Neural progenitor cell (in vitro differentiated cells): ENCODE measurements around the gene TMEM43. TPM values are rescaled to one million over a fixed set of nuclear protein-coding genes. Genes with fewer than 3 reads are reported as not detected.
A peak's percentile ranks its signal among the peaks of the same experiment; 100 is the strongest.

Source experiments
- DNase-seq: peaks from one replicate; pipeline ENCODE4 v3.0.0-alpha.2; 2016; ENCODE audit warnings: low spot score
- H2AFZ ChIP-seq: fragments of 200-600 bp; sonication (generic); replicated peaks from 2 replicates; pipeline ENCODE4 v1.6.1; 2016; ENCODE audit warnings: antibody characterized with exemption
- H3F3A ChIP-seq: fragments of 200-600 bp; sonication (generic); 2 replicates; pipeline ENCODE4 v1.6.1; 2016; ENCODE audit warnings: antibody characterized with exemption, low read depth
- H3K27ac ChIP-seq: fragments of 200-600 bp; sonication (generic); 2 replicates; pipeline ENCODE4 v1.5.1; 2016; ENCODE audit warnings: mild to moderate bottlenecking
- H3K27me3 ChIP-seq: fragments of 200-600 bp; sonication (generic); 2 replicates; pipeline ENCODE4 v1.6.1; 2016; ENCODE audit warnings: mild to moderate bottlenecking, moderate library complexity
- H3K36me3 ChIP-seq: fragments of 200-600 bp; sonication (generic); 2 replicates; pipeline ENCODE4 v1.5.1; 2016
- H3K4me1 ChIP-seq: fragments of 200-600 bp; sonication (generic); 2 replicates; pipeline ENCODE4 v1.6.1; 2016; ENCODE audit warnings: mixed run types
- H3K4me2 ChIP-seq: fragments of 200-600 bp; sonication (generic); 2 replicates; pipeline ENCODE4 v1.6.1; 2016
- H3K4me3 ChIP-seq: fragments of 200-600 bp; sonication (generic); 2 replicates; pipeline ENCODE4 v1.5.1; 2016
- H3K79me2 ChIP-seq: fragments of 200-600 bp; sonication (generic); 2 replicates; pipeline ENCODE4 v1.6.1; 2016; ENCODE audit warnings: low read depth
- H3K9ac ChIP-seq: fragments of 200-600 bp; sonication (generic); 2 replicates; pipeline ENCODE4 v1.6.1; 2016
- H3K9me3 ChIP-seq: fragments of 200-600 bp; sonication (generic); 2 replicates; pipeline ENCODE4 v1.5.1; 2016; ENCODE audit warnings: low read depth
- H4K20me1 ChIP-seq: fragments of 200-600 bp; sonication (generic); 2 replicates; pipeline ENCODE4 v1.6.1; 2016; ENCODE audit warnings: low read depth
- H3K27ac Mint-ChIP-seq: 3 replicates; pipeline ENCODE4 v1.8.0; 2021; ENCODE audit warnings: mixed read lengths
- H3K27me3 Mint-ChIP-seq: 2 replicates; pipeline ENCODE4 v1.8.0; 2022; ENCODE audit warnings: low read depth, mild to moderate bottlenecking, inconsistent platforms, moderate library complexity, mixed read lengths; ENCODE audit not compliant: insufficient read depth
- H3K36me3 Mint-ChIP-seq: 3 replicates; pipeline ENCODE4 v1.8.0; 2021; ENCODE audit warnings: mixed read lengths
- H3K4me1 Mint-ChIP-seq: 3 replicates; pipeline ENCODE4 v1.8.0; 2021; ENCODE audit warnings: mixed read lengths
- H3K4me3 Mint-ChIP-seq: 3 replicates; pipeline ENCODE4 v1.8.0; 2021; ENCODE audit warnings: mild to moderate bottlenecking, moderate library complexity, mixed read lengths
- H3K9me3 Mint-ChIP-seq: 3 replicates; pipeline ENCODE4 v1.8.0; 2020; ENCODE audit warnings: mixed read lengths
- EZH2 ChIP-seq: fragments of 200-600 bp; sonication (generic); IDR thresholded peaks from 2 replicates; pipeline ENCODE4 v1.6.1; 2017; ENCODE audit warnings: antibody characterized with exemption, mild to moderate bottlenecking, moderate library complexity
- EZH2phosphoT487 ChIP-seq: fragments of 200-600 bp; sonication (generic); IDR thresholded peaks from 2 replicates; pipeline ENCODE4 v1.6.1; 2017; ENCODE audit warnings: antibody characterized with exemption
- total RNA-seq: library from RNA; depleted of rRNA; stranded (reverse); fragments of >200 nt; gene quantifications from 2 replicates; pipeline ENCODE4 v1.2.3, GENCODE V29; 2015; ENCODE audit warnings: low replicate concordance
- TF ChIP-seq, protein P1 (sequence below): fragments of 200-600 bp; sonication (generic); IDR thresholded peaks from 2 replicates; pipeline ENCODE4 v1.5.1; 2017; ENCODE audit warnings: antibody characterized with exemption, mild to moderate bottlenecking

Gene TMEM43
- total RNA-seq, 1 donor from 2014 or later: 19.7 TPM

DNA sequence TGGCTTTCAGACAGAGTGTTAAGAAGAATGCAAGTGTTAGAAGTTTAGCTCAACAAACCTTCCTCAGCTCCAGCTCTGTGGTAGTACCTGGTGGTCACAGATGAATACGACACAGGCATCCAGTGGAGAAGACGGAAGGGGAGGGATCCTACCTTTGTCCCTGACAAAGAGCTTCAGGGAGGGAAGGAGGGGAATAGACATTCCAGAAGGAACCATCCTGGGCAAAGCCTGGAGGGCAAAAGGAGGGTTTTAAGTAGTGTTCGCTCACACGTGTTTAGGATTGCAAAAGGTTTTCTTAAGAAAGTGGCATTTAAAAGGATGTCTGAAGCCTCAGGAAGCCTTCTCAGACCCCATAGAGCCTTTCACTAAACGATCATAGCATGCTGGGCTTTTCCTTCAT, 3.0 kb upstream of the TMEM43 start:
- TF ChIP-seq EZH2phosphoT487: no peak
- Mint-ChIP-seq H3K36me3 (peaks cover 14% of the 10 kb centered on the region), H3K4me3 (no peak overlapping the region), H3K27me3 (no peaks in the 10 kb centered on the region), H3K27ac (no peak overlapping the region), H3K9me3 (no peaks in the 10 kb centered on the region), H3K4me1 (peaks cover 20% of the 10 kb centered on the region)
- H3K4me1 ChIP-seq: peaks cover 7% of the 10 kb centered on the region
- H3K4me3 ChIP-seq: no peak overlapping the region
- peak overlapping the region; percentile 1 for H3K4me2 ChIP-seq
- peaks cover 13% of the 10 kb centered on the region for H3K79me2 ChIP-seq
- no peak overlapping the region for H2AFZ ChIP-seq
- H3K9me3 ChIP-seq: no peaks in the 10 kb centered on the region
- DNase-seq: peak; percentile 27
- peaks cover 12% of the 10 kb centered on the region for H3F3A ChIP-seq
- H3K36me3 ChIP-seq: no peaks in the 10 kb centered on the region
- H3K27ac ChIP-seq: no peak overlapping the region
- no peak overlapping the region for H3K9ac ChIP-seq
- H4K20me1 ChIP-seq: peaks cover 14% of the 10 kb centered on the region
- H3K27me3 ChIP-seq: peaks cover 3% of the 10 kb centered on the region

GRCh38 chr3:14122301-14122700, 2.6 kb upstream of the TMEM43 start:
- H3K36me3 ChIP-seq: no peaks in the 10 kb centered on the region
- Mint-ChIP-seq H3K27ac (no peak overlapping the region), H3K4me1 (peaks cover 20% of the 10 kb centered on the region), H3K27me3 (no peaks in the 10 kb centered on the region), H3K36me3 (peaks cover 14% of the 10 kb centered on the region), H3K9me3 (no peaks in the 10 kb centered on the region), H3K4me3 (peak overlapping the region; percentile 7)
- peaks cover 12% of the 10 kb centered on the region for H3F3A ChIP-seq
- H3K79me2 ChIP-seq: peaks cover 17% of the 10 kb centered on the region
- peak overlapping the region; percentile 1 for H3K4me2 ChIP-seq
- H3K27me3 ChIP-seq: peaks cover 3% of the 10 kb centered on the region
- H3K9ac ChIP-seq: no peak overlapping the region
- no peak for DNase-seq
- no peaks in the 10 kb centered on the region for H3K9me3 ChIP-seq
- peaks cover 7% of the 10 kb centered on the region for H3K4me1 ChIP-seq
- no peak overlapping the region for H2AFZ ChIP-seq
- H3K27ac ChIP-seq: no peak overlapping the region
- H3K4me3 ChIP-seq: no peak overlapping the region
- H4K20me1 ChIP-seq: peaks cover 18% of the 10 kb centered on the region
- TF ChIP-seq EZH2: no peak
- TF ChIP-seq, protein P1, sequence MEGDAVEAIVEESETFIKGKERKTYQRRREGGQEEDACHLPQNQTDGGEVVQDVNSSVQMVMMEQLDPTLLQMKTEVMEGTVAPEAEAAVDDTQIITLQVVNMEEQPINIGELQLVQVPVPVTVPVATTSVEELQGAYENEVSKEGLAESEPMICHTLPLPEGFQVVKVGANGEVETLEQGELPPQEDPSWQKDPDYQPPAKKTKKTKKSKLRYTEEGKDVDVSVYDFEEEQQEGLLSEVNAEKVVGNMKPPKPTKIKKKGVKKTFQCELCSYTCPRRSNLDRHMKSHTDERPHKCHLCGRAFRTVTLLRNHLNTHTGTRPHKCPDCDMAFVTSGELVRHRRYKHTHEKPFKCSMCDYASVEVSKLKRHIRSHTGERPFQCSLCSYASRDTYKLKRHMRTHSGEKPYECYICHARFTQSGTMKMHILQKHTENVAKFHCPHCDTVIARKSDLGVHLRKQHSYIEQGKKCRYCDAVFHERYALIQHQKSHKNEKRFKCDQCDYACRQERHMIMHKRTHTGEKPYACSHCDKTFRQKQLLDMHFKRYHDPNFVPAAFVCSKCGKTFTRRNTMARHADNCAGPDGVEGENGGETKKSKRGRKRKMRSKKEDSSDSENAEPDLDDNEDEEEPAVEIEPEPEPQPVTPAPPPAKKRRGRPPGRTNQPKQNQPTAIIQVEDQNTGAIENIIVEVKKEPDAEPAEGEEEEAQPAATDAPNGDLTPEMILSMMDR: no peak

GRCh38 chr3:14123308-14124222, 1.3 kb upstream of the TMEM43 start:
- Histone ChIP-seq H4K20me1 (peaks cover 19% of the 10 kb centered on the region), H3K36me3 (no peaks in the 10 kb centered on the region), H3F3A (peaks cover 12% of the 10 kb centered on the region), H3K4me1 (peaks cover 7% of the 10 kb centered on the region), H3K4me2 (peak overlapping the region; percentile 82), H3K27ac (no peak overlapping the region), H2AFZ (peak overlapping the region; percentile 77), H3K9ac (no peak overlapping the region), H3K79me2 (peaks cover 25% of the 10 kb centered on the region), H3K4me3 (peak overlapping the region; percentile 72), H3K9me3 (no peaks in the 10 kb centered on the region), H3K27me3 (peaks cover 3% of the 10 kb centered on the region)
- peak overlapping the region; percentile 98 for H3K4me3 Mint-ChIP-seq
- no peaks in the 10 kb centered on the region for H3K9me3 Mint-ChIP-seq
- H3K27me3 Mint-ChIP-seq: no peaks in the 10 kb centered on the region
- no peak overlapping the region for H3K27ac Mint-ChIP-seq
- peaks cover 20% of the 10 kb centered on the region for H3K4me1 Mint-ChIP-seq
- peak; percentile 15 for DNase-seq
- TF ChIP-seq EZH2phosphoT487 (no peak), EZH2 (no peak)
- TF ChIP-seq, protein P1: no peak
- H3K36me3 Mint-ChIP-seq: peaks cover 25% of the 10 kb centered on the region

- Histone ChIP-seq H3K9me3 (no peaks in the 10 kb centered on the region), H3K36me3 (no peaks in the 10 kb centered on the region)
- no peaks in the 10 kb centered on the region for H3K9me3 Mint-ChIP-seq
Measured at GRCh38 chr3:14124223-14124614, 633 bp upstream of the TMEM43 start.

More at GRCh38 chr3:14124223-14124614, 633 bp upstream of the TMEM43 start:
- H2AFZ ChIP-seq: peak overlapping the region; percentile 77
- peak overlapping the region; percentile 82 for H3K4me2 ChIP-seq
- H3F3A ChIP-seq: peaks cover 12% of the 10 kb centered on the region
- peak overlapping the region; percentile 72 for H3K4me3 ChIP-seq
- H3K36me3 Mint-ChIP-seq: peaks cover 30% of the 10 kb centered on the region
- TF ChIP-seq, protein P1: no peak
- TF ChIP-seq EZH2 (no peak), EZH2phosphoT487 (no peak)
- peaks cover 20% of the 10 kb centered on the region for H3K4me1 Mint-ChIP-seq
- peak overlapping the region; percentile 98 for H3K4me3 Mint-ChIP-seq
- H3K79me2 ChIP-seq: peaks cover 29% of the 10 kb centered on the region
- H3K9ac ChIP-seq: no peak overlapping the region
- peaks cover 7% of the 10 kb centered on the region for H3K4me1 ChIP-seq
- H3K27ac Mint-ChIP-seq: no peak overlapping the region
- H3K27me3 ChIP-seq: peaks cover 3% of the 10 kb centered on the region
- H3K27me3 Mint-ChIP-seq: no peaks in the 10 kb centered on the region
- peaks cover 19% of the 10 kb centered on the region for H4K20me1 ChIP-seq
- no peak overlapping the region for H3K27ac ChIP-seq
- no peak for DNase-seq
